Brain pericyte (primary cell): ENCODE measurements around the gene ADCK2.

Experiments
- DNase-seq: peaks from one replicate; pipeline ENCODE4 v3.0.0-alpha.2; 2012; ENCODE audit warnings: low read depth, low spot score

Gene ADCK2

GRCh38 chr7:140744005-140744404 is 71.3 kb downstream of the ADCK2 start:
- DNase-seq, result no peak
